ENCODE data around the gene AUH. TPM values are rescaled to one million over a fixed set of nuclear protein-coding genes. Genes with fewer than 3 reads are reported as not detected.
A peak's percentile ranks its signal among the peaks of the same experiment; 100 is the strongest.

AUH gene
- total and polyA plus RNA-seq, 2 donors (not counting 1 experiment from before 2014, with no cell fraction given) = 11.3 to 55.5 TPM

DNA sequence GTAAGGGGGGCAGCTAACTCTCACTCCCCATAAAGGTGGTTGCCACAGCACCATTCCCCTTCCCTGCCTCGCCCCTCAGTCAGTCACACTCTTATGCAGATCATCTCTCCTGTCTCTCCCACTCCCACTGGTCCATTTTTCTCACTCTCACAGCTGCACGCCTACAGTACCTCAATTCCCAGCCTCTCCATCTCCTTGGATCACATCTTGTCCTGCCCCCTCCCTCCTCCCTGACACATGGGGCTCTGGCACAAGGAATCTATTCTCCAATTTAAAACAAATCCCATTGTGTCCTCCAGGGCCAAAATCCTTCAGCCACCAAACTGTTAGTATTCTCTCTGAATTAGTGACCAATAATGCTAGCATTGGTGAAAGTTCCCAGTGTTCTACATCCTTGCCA is 114.4 kb downstream of the AUH start:
- H3K27me3 ChIP-seq (ENCODE audit: control insufficient read depth, insufficient read depth, low read length) = no peaks in the 10 kb centered on the region
- no peak overlapping the region for H2AFZ ChIP-seq (ENCODE audit: low read length)
- no peak overlapping the region for H3K4me2 ChIP-seq (ENCODE audit: extremely low read depth, insufficient read depth, low read length)
- no peaks in the 10 kb centered on the region for H3K36me3 ChIP-seq (ENCODE audit: control insufficient read depth, insufficient read depth, low read length)
- DNase-seq (ENCODE audit: low read depth in 2 of 2) = no peak
- no peaks in the 10 kb centered on the region for H3K9me3 ChIP-seq (ENCODE audit: control insufficient read depth, insufficient read depth, low read depth, low read length)
- no peak overlapping the region for H3K9ac ChIP-seq (ENCODE audit: insufficient read depth, low read length)
- H3K4me3 ChIP-seq (replicated peaks in 1 of 4; ENCODE audit: control extremely low read depth in 1 of 4, insufficient read depth in 1 of 4, low read depth in 3 of 4, low read length in 4 of 4) = no peak overlapping the region
- no peak for TF ChIP-seq EZH2 (IDR thresholded peaks at IDR 0.05; ENCODE audit: low read length, missing control alignments)
- TF ChIP-seq, protein P1, sequence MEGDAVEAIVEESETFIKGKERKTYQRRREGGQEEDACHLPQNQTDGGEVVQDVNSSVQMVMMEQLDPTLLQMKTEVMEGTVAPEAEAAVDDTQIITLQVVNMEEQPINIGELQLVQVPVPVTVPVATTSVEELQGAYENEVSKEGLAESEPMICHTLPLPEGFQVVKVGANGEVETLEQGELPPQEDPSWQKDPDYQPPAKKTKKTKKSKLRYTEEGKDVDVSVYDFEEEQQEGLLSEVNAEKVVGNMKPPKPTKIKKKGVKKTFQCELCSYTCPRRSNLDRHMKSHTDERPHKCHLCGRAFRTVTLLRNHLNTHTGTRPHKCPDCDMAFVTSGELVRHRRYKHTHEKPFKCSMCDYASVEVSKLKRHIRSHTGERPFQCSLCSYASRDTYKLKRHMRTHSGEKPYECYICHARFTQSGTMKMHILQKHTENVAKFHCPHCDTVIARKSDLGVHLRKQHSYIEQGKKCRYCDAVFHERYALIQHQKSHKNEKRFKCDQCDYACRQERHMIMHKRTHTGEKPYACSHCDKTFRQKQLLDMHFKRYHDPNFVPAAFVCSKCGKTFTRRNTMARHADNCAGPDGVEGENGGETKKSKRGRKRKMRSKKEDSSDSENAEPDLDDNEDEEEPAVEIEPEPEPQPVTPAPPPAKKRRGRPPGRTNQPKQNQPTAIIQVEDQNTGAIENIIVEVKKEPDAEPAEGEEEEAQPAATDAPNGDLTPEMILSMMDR (conservative IDR thresholded peaks at IDR 0.05 in 1 of 2, IDR thresholded peaks at IDR 0.05 in 1 of 2; ENCODE audit: low read depth in 1 of 2, low read length in 2 of 2) = no peak
- H3K4me1 ChIP-seq (ENCODE audit: control insufficient read depth, extremely low read depth, insufficient read depth, low read length) = peaks cover 8% of the 10 kb centered on the region
- no peak overlapping the region for H3K27ac ChIP-seq (ENCODE audit: insufficient read depth, low read length)
- H4K20me1 ChIP-seq (ENCODE audit: control insufficient read depth, extremely low read depth, insufficient read depth, low read length) = no peaks in the 10 kb centered on the region
- H3K79me2 ChIP-seq (ENCODE audit: control insufficient read depth, insufficient read depth, low read length) = no peaks in the 10 kb centered on the region

DNA sequence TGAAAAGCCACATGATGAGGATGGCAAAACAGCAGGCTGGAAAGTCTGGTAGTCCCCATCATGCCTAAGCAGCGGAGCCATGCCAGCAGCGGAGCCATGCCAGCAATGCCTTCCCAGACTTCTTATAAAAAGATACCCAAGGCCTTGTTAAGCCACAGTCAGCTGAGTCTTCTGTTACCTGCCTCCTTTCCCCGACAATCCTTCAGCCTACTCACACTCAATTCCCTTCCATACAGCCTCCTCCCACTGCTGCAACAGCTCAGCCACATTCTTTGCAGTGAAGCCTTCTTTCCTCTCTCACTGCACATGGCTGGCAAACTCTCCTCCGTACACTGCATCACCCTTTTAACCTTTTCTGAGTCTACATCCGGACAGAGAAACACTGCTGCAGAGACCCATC is 114.9 kb downstream of the AUH start:
- Histone ChIP-seq H2AFZ (ENCODE audit: low read length) (no peak overlapping the region), H3K27me3 (ENCODE audit: control insufficient read depth, insufficient read depth, low read length) (no peaks in the 10 kb centered on the region), H3K27ac (ENCODE audit: insufficient read depth, low read length) (no peak overlapping the region), H4K20me1 (ENCODE audit: control insufficient read depth, extremely low read depth, insufficient read depth, low read length) (no peaks in the 10 kb centered on the region), H3K79me2 (ENCODE audit: control insufficient read depth, insufficient read depth, low read length) (no peaks in the 10 kb centered on the region), H3K4me3 (replicated peaks in 1 of 4; ENCODE audit: control extremely low read depth in 1 of 4, insufficient read depth in 1 of 4, low read depth in 3 of 4, low read length in 4 of 4) (no peak overlapping the region), H3K9me3 (ENCODE audit: control insufficient read depth, insufficient read depth, low read depth, low read length) (no peaks in the 10 kb centered on the region), H3K36me3 (ENCODE audit: control insufficient read depth, insufficient read depth, low read length) (no peaks in the 10 kb centered on the region), H3K9ac (ENCODE audit: insufficient read depth, low read length) (no peak overlapping the region), H3K4me2 (ENCODE audit: extremely low read depth, insufficient read depth, low read length) (no peak overlapping the region), H3K4me1 (ENCODE audit: control insufficient read depth, extremely low read depth, insufficient read depth, low read length) (peaks cover 8% of the 10 kb centered on the region)
- DNase-seq (ENCODE audit: low read depth in 2 of 2) = peak; percentile 19
- TF ChIP-seq, protein P1 (conservative IDR thresholded peaks at IDR 0.05 in 1 of 2, IDR thresholded peaks at IDR 0.05 in 1 of 2; ENCODE audit: low read depth in 1 of 2, low read length in 2 of 2) = no peak
- no peak for TF ChIP-seq EZH2 (IDR thresholded peaks at IDR 0.05; ENCODE audit: low read length, missing control alignments)

DNA sequence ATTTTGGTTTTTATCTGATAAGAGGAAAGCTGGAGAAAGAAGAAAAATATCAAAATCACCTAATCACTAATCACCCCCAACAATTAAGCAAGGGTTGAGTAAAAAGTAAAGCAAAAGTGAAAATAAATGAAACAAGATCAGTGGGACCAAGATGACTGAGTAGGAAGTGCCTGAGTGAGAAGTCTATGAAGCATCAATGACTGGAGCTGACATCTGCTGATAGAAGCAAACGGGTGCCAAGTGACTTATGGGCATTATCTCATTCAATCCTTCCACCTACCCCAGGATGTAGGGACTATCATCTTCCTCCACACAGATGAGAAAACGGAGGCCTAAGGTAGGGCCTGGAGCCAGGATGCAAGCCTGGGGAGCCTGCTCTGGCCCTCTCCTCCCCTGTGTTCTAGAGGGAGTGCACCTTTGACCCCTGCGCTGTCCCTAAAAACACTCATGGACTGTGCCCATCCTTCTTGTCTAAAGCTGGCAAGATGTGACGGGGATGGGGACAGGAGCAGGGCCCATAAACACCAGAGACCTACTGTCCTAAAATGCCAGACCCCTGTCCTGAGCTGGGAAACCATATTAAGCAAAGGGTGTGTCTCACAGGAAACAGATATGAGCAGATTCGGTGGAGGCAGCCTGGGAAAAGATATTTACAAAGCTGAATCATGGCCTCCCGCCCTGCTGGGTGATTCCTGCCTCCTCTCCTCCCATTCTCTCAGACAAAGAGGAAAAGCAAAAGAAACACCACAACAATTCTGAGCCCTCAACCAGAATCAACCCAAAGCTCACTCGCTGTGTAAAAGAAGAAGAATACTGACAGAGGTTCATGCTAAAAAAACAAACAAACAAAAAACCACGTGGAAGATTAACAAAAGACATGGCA is 116.0 kb downstream of the AUH start:
- Histone ChIP-seq H3K9me3 (ENCODE audit: control insufficient read depth, insufficient read depth, low read depth, low read length) (no peaks in the 10 kb centered on the region), H3K4me1 (ENCODE audit: control insufficient read depth, extremely low read depth, insufficient read depth, low read length) (peaks cover 8% of the 10 kb centered on the region), H2AFZ (ENCODE audit: low read length) (peak overlapping the region; percentile 15), H3K4me3 (replicated peaks in 1 of 4; ENCODE audit: control extremely low read depth in 1 of 4, insufficient read depth in 1 of 4, low read depth in 3 of 4, low read length in 4 of 4) (no peak overlapping the region), H3K36me3 (ENCODE audit: control insufficient read depth, insufficient read depth, low read length) (no peaks in the 10 kb centered on the region), H3K4me2 (ENCODE audit: extremely low read depth, insufficient read depth, low read length) (peak overlapping the region; percentile 45), H4K20me1 (ENCODE audit: control insufficient read depth, extremely low read depth, insufficient read depth, low read length) (no peaks in the 10 kb centered on the region), H3K79me2 (ENCODE audit: control insufficient read depth, insufficient read depth, low read length) (no peaks in the 10 kb centered on the region), H3K27ac (ENCODE audit: insufficient read depth, low read length) (peak overlapping the region; percentile 52), H3K27me3 (ENCODE audit: control insufficient read depth, insufficient read depth, low read length) (no peaks in the 10 kb centered on the region), H3K9ac (ENCODE audit: insufficient read depth, low read length) (no peak overlapping the region)
- peak; percentile 32 to 39 for DNase-seq (ENCODE audit: low read depth in 2 of 2)
- TF ChIP-seq, protein P1 (conservative IDR thresholded peaks at IDR 0.05 in 1 of 2, IDR thresholded peaks at IDR 0.05 in 1 of 2; ENCODE audit: low read depth in 1 of 2, low read length in 2 of 2) = no peak
- no peak for TF ChIP-seq EZH2 (IDR thresholded peaks at IDR 0.05; ENCODE audit: low read length, missing control alignments)

All from fibroblast of lung (primary cell).